ENCODE measurements around the gene RAB6D.
A peak's percentile ranks its signal among the peaks of the same experiment; 100 is the strongest.
"Not testable (repeated sequence)": the region's sequence is repeated elsewhere in the genome, so short reads cannot be mapped to it uniquely, and the experiment has no call there.

The RAB6D gene

GRCh38 chr2:131365452-131365851 lies 1.5 kb upstream of the RAB6D start:
- DNase-seq, result no peak

- not testable (repeated sequence) for DNase-seq
These were observed 755 bp downstream of the RAB6D start for GRCh38 chr2:131363213-131363612.

- DNase-seq, result not testable (repeated sequence)
These were observed 2.2 kb downstream of the RAB6D start for GRCh38 chr2:131361773-131362172.

- not testable (repeated sequence) for DNase-seq
These were observed 10.7 kb downstream of the RAB6D start for GRCh38 chr2:131353167-131353697.

GRCh38 chr2:131349021-131349420 lies 14.9 kb downstream of the RAB6D start:
- no peak for DNase-seq

- not testable (repeated sequence) for DNase-seq
These were observed 16.9 kb downstream of the RAB6D start for GRCh38 chr2:131347035-131347434.

GRCh38 chr2:131339307-131339706 lies 24.7 kb downstream of the RAB6D start:
- DNase-seq, result not testable (repeated sequence)

- DNase-seq, result peak; percentile 30
These were observed 28.6 kb downstream of the RAB6D start for GRCh38 chr2:131335319-131335718.

GRCh38 chr2:131332709-131333108 lies 31.3 kb downstream of the RAB6D start:
- not testable (repeated sequence) for DNase-seq

- DNase-seq, result not testable (repeated sequence)
These were observed 33.0 kb downstream of the RAB6D start for GRCh38 chr2:131331000-131331399.

- no peak for DNase-seq
These were observed 41.8 kb downstream of the RAB6D start for GRCh38 chr2:131322209-131322608.

GRCh38 chr2:131321344-131321743 lies 42.6 kb downstream of the RAB6D start:
- DNase-seq, result not testable (repeated sequence)

GRCh38 chr2:131311001-131311400 lies 53.0 kb downstream of the RAB6D start:
- DNase-seq, result not testable (repeated sequence)
